ENCODE data around the gene KRTAP9-2. TPM values are rescaled to one million over a fixed set of nuclear protein-coding genes. Genes with fewer than 3 reads are reported as not detected.

Gene KRTAP9-2
- polyA plus RNA-seq, 1 donor (not counting 4 experiments of a cell fraction or from before 2014, with no cell fraction given), result not detected

DNA sequence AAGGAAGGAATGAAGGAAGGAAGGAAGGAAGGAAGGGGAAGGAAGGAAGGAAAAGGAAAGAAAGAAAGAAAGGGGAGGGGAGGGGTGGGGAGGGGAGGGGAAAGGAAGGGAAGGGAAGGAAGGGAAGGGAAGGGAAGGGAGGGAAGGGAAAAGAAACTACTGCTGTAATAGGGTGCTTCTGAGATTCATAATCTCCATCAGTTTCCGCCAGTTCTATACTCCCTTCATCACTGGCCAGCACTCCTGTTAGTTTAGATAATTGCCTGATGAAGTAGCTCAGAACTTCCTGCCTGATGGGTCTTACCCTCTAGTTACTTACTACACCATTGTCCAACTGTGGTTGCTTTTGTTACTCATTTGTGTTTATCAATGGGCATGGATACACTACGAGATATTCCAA, 36.8 kb downstream of the KRTAP9-2 start:
- TF ChIP-seq, protein P1, sequence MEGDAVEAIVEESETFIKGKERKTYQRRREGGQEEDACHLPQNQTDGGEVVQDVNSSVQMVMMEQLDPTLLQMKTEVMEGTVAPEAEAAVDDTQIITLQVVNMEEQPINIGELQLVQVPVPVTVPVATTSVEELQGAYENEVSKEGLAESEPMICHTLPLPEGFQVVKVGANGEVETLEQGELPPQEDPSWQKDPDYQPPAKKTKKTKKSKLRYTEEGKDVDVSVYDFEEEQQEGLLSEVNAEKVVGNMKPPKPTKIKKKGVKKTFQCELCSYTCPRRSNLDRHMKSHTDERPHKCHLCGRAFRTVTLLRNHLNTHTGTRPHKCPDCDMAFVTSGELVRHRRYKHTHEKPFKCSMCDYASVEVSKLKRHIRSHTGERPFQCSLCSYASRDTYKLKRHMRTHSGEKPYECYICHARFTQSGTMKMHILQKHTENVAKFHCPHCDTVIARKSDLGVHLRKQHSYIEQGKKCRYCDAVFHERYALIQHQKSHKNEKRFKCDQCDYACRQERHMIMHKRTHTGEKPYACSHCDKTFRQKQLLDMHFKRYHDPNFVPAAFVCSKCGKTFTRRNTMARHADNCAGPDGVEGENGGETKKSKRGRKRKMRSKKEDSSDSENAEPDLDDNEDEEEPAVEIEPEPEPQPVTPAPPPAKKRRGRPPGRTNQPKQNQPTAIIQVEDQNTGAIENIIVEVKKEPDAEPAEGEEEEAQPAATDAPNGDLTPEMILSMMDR (optimal IDR thresholded peaks at IDR 0.05 in 1 of 3, IDR thresholded peaks at IDR 0.05 in 1 of 3, conservative IDR thresholded peaks at IDR 0.05 in 1 of 3; ENCODE audit: extremely low read depth in 1 of 3, insufficient read depth in 2 of 3, low read length in 3 of 3), result no peak
- TF ChIP-seq EZH2 (IDR thresholded peaks at IDR 0.05; ENCODE audit: low read length), result no peak
- H3K4me1 ChIP-seq (ENCODE audit: control insufficient read depth, extremely low read depth, insufficient read depth, low read length), result no peaks in the 10 kb centered on the region
- dilution Hi-C loops (cut with MboI; ENCODE audit: extremely low pct_ligation_motif_present, low sequenced_read_pairs), result no loop called here
- FAIRE-seq, result no peak
- H4K20me1 ChIP-seq (ENCODE audit: control insufficient read depth, extremely low read depth, insufficient read depth, low read length), result no peaks in the 10 kb centered on the region
- H3K9me3 ChIP-seq (ENCODE audit: control insufficient read depth, low read depth, low read length), result no peaks in the 10 kb centered on the region
- peaks cover 3% of the 10 kb centered on the region for H3K27me3 ChIP-seq (ENCODE audit: control insufficient read depth, extremely low read depth, insufficient read depth, low read length)
- H3K27ac ChIP-seq (ENCODE audit: control insufficient read depth, insufficient read depth, low read length), result no peak overlapping the region
- no peak overlapping the region for H3K4me3 ChIP-seq (ENCODE audit: control insufficient read depth in 2 of 3, extremely low read depth in 1 of 3, insufficient read depth in 2 of 3, low read depth in 1 of 3, low read length in 3 of 3)
- H2AFZ ChIP-seq (ENCODE audit: control insufficient read depth, low read length), result no peak overlapping the region
- H3K79me2 ChIP-seq (ENCODE audit: control insufficient read depth, insufficient read depth, low read length), result no peaks in the 10 kb centered on the region
- no peak overlapping the region for H3K9ac ChIP-seq (ENCODE audit: control insufficient read depth, extremely low read depth, insufficient read depth, low read length)
- H3K4me2 ChIP-seq (ENCODE audit: control insufficient read depth, extremely low read depth, insufficient read depth, low read depth, low read length), result no peak overlapping the region
- DNase-seq (ENCODE audit: low read depth, low spot score), result no peak
- no peaks in the 10 kb centered on the region for H3K9me1 ChIP-seq (ENCODE audit: control insufficient read depth, extremely low read depth, insufficient read depth, low read length)
- no peaks in the 10 kb centered on the region for H3K36me3 ChIP-seq (ENCODE audit: control insufficient read depth in 2 of 2, extremely low read depth in 1 of 2, insufficient read depth in 2 of 2, low read length in 2 of 2)

DNA sequence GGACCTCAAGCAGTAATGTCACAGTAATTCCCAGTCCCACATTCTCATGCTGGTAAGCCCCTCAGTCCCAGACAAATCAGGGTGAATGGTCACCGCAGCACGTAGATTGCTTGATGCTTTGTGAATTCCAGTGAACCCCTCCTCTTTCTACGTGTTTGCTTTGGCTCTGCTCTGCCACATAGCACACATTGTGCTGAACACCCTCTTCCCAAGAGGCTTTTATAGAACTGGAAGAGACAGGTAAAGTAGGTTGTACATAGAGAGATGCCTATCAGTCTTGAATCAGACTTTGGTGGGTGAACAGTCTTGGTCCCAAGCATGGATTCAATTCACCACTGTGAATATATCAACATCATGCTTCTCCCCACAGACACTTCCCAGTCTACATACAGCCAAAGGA, 38.2 kb downstream of the KRTAP9-2 start:
- H3K9me1 ChIP-seq (ENCODE audit: control insufficient read depth, extremely low read depth, insufficient read depth, low read length), result no peaks in the 10 kb centered on the region
- no peaks in the 10 kb centered on the region for H3K4me1 ChIP-seq (ENCODE audit: control insufficient read depth, extremely low read depth, insufficient read depth, low read length)
- no peak for FAIRE-seq
- H3K27me3 ChIP-seq (ENCODE audit: control insufficient read depth, extremely low read depth, insufficient read depth, low read length), result peaks cover 3% of the 10 kb centered on the region
- H2AFZ ChIP-seq (ENCODE audit: control insufficient read depth, low read length), result no peak overlapping the region
- TF ChIP-seq EZH2 (IDR thresholded peaks at IDR 0.05; ENCODE audit: low read length), result no peak
- TF ChIP-seq, protein P1 (optimal IDR thresholded peaks at IDR 0.05 in 1 of 3, IDR thresholded peaks at IDR 0.05 in 1 of 3, conservative IDR thresholded peaks at IDR 0.05 in 1 of 3; ENCODE audit: extremely low read depth in 1 of 3, insufficient read depth in 2 of 3, low read length in 3 of 3), result no peak
- dilution Hi-C loops (cut with MboI; ENCODE audit: extremely low pct_ligation_motif_present, low sequenced_read_pairs), result no loop called here
- no peaks in the 10 kb centered on the region for H3K9me3 ChIP-seq (ENCODE audit: control insufficient read depth, low read depth, low read length)
- H3K79me2 ChIP-seq (ENCODE audit: control insufficient read depth, insufficient read depth, low read length), result no peaks in the 10 kb centered on the region
- no peak overlapping the region for H3K9ac ChIP-seq (ENCODE audit: control insufficient read depth, extremely low read depth, insufficient read depth, low read length)
- DNase-seq (ENCODE audit: low read depth, low spot score), result no peak
- H3K27ac ChIP-seq (ENCODE audit: control insufficient read depth, insufficient read depth, low read length), result no peak overlapping the region
- no peak overlapping the region for H3K4me3 ChIP-seq (ENCODE audit: control insufficient read depth in 2 of 3, extremely low read depth in 1 of 3, insufficient read depth in 2 of 3, low read depth in 1 of 3, low read length in 3 of 3)
- no peaks in the 10 kb centered on the region for H3K36me3 ChIP-seq (ENCODE audit: control insufficient read depth in 2 of 2, extremely low read depth in 1 of 2, insufficient read depth in 2 of 2, low read length in 2 of 2)
- no peaks in the 10 kb centered on the region for H4K20me1 ChIP-seq (ENCODE audit: control insufficient read depth, extremely low read depth, insufficient read depth, low read length)
- H3K4me2 ChIP-seq (ENCODE audit: control insufficient read depth, extremely low read depth, insufficient read depth, low read depth, low read length), result no peak overlapping the region

Measured in keratinocyte (primary cell).